HG02798 (cell line): ENCODE measurements around the gene ERCC6L2.

ENCODE experiments used
- ATAC-seq: cut with Tn5 transposase; IDR thresholded peaks from one replicate; pipeline ENCODE4 v1.9.1; 2021; ENCODE audit warnings: mild to moderate bottlenecking; ENCODE audit not compliant: unreplicated experiment, poor library complexity

ERCC6L2 gene

DNA sequence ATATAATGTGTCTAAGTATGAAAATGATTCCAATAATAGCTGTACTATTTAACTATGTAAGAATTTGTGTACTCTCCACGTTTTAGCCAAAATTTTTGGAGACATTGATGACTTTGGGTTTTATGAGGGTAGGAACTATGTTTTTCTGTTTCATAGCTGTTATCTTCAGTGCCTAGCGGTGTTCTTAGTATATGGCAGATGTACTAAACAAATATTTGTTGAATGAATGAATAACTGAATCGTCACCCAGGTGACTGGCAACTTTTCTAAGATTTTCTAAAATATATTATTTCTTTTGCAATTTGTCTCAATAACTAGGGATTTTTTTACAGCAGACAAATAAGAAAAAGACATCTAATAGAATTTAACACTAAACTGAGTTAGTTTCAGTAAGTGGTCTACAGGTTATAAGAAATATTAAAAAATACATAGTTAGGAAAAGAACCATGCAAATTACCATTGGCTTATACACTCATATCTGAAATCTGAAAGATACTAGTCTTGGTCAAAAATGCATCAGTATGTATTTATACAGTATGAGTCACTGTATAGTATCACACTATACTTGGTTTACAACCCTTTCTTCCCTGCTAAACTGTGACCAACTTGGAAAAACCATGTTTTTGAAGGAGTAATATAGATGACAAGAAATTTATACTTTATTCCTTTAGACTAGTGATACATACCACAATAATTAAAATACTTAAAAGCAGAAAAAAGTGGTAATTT lies 10.5 kb upstream of the ERCC6L2 start:
- no peak for ATAC-seq

DNA sequence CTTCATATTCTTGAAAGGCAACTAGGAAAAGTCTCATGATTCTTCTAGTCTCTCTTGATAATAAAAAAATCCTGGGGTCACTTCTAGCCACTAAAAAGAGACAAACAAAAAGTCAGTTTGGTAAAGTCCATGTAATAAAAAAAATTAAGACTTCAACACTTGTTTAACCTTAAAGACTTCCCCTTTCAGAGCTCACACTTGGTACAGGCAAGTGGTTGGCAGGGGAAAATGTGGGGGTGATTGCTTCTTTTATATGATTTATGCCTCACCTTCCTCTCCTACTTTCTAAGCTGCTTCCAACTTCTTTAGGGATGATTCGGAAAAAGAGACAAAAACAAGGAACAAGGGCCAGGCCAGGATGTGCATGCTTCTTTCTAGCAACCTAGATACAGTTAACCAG lies 5.1 kb upstream of the ERCC6L2 start:
- no peak for ATAC-seq

DNA sequence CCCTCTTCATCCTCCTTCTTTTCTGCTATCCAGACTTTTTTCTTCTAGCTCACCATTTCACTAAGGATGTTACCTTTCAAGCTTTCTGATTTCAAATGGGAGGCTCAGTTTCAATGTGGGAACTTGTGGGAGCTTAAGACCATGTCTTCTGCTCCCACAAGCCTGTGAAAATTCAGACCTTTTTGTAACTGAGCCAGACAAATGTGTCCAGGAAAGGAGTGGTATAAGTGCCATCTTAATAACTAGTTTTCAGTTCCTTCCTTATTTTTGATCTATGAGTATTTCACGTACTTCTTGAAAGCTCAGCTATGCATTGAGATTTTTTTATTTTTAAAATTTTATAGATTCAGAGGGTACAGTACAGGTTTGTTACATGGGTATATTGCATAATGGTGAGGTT lies 4.6 kb upstream of the ERCC6L2 start:
- no peak for ATAC-seq

DNA sequence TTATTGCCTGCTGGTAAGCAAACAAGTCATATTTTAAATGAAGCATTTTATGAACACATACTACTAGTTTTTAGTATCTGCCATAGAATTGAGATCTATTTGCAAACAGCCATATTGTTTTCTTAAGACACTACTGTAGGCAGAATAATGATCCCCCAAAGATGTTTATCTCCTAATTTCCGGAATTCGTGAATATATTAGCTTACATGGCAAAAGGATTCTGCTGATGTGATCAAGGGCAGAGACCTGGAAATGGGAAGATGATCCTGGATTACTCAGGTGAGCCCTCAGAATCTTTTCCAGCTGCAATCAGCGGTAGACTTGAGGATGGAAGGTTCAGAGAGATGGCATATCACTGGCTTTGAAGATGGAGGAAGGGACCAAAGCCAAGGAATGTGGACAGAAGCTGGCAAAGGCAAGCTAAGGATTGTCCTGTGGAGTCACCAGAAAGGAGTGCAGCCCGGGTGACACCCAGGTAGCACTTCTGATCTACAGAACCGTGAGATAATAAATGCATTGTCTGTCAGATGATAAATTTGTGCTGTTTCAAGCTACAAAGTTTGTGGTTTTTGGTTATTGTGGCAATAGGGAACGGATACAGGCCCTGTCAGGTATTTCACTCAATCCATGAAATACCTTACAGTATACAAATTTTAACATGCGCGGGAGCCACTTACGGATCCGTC lies 1.0 kb upstream of the ERCC6L2 start:
- no peak for ATAC-seq

GRCh38 chr9:95874989-95875304 lies 544 bp upstream of the ERCC6L2 start:
- ATAC-seq, result peak; percentile 25

DNA sequence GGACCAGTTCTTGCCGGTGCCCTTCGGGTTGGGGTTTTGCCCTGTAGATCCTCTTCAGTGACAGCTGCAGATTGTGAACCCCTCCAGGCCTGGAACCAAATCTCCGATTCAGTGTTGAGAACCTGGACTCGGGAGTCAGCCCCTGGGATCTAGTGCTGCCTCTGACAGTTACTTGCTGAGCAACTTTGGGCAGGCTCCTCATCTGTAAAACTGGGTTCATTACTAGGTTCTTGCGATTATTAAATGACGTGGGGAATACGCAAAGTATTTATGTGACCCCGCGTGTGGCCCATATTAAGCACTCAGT lies 600 bp downstream of the ERCC6L2 start:
- no peak for ATAC-seq

DNA sequence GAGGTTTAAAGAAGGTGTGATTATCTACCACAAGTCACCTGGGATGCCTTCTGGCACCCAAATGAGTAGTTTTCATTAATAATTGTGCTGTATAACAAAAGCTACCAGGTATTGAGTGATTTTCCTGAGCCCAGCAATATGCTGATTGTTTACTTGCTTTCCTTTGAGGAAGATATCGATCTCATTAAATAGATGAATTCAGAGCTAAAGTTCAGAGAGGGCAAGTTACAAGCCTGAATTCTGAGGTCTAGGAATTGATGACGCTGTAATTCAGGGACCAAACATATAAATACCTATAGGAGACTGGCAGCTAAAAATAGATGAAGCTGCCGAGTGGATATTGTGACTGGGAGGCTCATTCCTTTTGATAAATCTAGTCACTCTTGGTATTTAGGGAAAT lies 1.1 kb downstream of the ERCC6L2 start:
- no peak for ATAC-seq

DNA sequence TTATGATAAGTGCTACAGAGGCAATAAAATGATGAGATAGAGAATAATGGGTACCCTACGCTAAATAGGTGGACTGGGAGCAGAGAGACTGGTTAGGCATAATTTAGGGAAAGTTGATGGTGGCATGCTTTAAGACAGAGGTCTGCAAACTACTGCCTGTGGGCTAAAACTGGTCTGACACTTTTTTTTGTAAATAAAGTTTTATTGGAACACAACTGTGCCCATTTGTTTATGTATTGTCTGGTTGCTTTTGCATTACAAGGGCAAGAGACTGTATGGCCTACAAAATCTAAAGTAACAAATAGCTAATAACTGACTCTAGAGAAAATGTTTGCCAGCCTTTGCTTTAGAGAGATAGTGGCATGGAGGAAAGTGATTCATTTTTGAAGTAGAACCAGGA lies 2.5 kb downstream of the ERCC6L2 start:
- no peak for ATAC-seq

DNA sequence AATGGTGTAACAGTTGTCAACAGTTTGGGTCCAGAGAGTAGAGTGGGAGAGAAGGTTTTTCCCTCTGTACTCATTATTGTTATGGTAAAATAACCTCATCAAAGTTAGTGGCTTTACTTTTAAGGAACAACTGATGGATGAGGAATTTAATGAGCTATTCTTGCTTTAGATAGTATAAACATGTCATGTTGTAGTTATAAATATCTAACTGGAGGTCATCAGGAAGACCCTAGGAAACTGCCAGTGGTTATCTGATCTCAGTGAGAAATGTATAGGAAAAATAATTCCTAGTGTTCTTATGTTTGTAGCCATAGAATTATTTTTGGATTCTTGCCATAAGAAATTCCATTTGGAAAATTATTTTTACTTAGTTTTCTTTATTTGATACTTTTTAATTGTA lies 4.1 kb downstream of the ERCC6L2 start:
- no peak for ATAC-seq

DNA sequence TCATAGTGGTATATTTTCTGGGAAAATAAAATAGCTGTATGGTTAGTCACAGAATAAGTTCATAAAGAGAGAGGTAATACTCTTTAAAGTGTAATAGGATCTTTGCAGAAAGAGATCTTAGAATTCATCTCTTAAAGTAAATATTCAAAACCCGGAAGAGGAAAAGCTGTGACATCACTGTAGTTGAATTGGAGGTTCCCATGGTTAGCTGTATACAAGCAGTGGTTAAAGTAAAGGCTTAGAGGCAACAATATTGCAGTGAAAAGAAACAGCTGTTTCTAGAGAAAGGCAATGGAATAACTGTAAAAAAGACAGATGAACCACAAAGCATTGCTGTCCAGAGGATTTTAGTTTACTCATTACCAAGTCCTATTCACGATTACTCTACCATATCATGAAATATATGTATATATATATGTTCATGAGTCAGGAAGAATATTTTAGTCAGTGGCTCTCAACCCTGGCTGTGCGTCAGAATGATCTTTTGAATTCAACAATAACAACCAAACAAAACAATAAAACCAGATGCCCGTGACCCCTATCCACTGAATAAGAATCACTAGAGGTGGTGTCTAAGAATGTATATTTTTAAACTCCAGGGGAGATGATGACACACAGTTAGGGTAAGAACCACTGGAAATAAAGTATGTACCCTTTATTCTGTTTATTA lies 4.7 kb downstream of the ERCC6L2 start:
- ATAC-seq, result no peak

- no peak for ATAC-seq
These were observed 12.5 kb downstream of the ERCC6L2 start for GRCh38 chr9:95887926-95888497.

GRCh38 chr9:95890594-95890993 lies 15.1 kb downstream of the ERCC6L2 start:
- ATAC-seq, result no peak

- ATAC-seq, result no peak
These were observed 15.7 kb downstream of the ERCC6L2 start for GRCh38 chr9:95891067-95891671.

- ATAC-seq, result no peak
These were observed 17.2 kb downstream of the ERCC6L2 start for GRCh38 chr9:95892690-95893089.

DNA sequence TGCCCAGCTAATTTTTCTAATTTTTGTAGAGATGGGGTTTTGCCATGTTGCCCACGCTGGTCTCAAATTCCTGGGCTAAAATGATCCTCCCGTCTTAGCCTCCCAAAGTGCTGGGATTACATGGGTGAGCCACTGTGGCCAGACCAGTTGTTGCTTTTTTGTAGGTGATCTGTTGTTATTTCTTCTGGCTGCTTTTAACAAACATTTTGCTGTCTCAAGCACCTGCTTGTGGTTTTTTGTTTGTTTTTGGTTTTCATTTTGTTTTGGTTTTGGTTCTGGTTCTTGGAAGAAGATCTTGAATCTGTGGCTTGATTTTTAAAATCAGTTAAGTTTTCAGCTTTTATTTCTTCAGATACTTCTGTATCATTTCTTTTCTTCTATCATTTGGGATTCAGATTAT lies 21.1 kb downstream of the ERCC6L2 start:
- ATAC-seq, result no peak

DNA sequence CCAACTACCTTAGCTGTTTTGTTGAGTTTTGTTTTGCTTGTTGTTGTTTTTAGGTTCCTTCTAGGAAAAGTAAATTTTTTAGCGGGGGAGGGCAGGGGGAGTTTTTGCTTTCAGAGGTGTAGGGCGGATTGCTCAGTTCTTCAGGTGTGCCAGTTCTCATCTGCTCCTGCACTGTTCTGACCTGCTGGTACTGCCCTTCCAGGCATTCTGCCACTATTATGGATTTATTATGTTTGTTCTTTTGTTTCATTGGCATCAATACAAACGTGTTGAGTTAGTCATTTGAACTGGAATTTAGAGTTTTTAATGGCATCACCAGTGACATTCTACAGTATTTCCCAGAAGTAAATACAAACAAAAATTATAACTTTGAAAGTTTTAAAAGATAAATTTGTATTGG lies 26.0 kb downstream of the ERCC6L2 start:
- ATAC-seq, result no peak

DNA sequence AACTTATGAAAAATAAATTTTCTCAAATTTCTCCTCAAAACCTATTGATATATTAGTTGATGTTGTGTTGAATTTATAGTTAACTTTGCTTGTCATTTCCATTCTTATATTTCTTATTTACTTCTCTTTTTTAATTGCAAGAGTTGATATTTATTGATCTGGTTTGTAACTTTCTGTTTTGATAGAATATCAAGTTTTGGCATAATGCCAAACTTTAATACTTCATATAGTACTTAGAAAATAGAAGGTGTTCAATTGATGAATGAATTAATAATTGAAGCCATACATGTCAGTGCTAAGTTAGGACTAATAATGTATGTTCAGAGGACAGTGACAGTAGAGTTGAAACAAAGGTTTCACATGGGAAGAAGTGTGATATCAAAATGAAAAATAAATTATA lies 27.9 kb downstream of the ERCC6L2 start:
- ATAC-seq, result no peak

GRCh38 chr9:95907794-95908193 lies 32.3 kb downstream of the ERCC6L2 start:
- ATAC-seq, result no peak

GRCh38 chr9:95910023-95910707 lies 34.7 kb downstream of the ERCC6L2 start:
- no peak for ATAC-seq

GRCh38 chr9:95910770-95911340 lies 35.4 kb downstream of the ERCC6L2 start:
- no peak for ATAC-seq
